Measurements from ENCODE around the gene TGM2.

TGM2 gene

GRCh38 chr20:38141889-38142494 lies 23.1 kb downstream of the TGM2 start:
- no peak for DNase-seq

GRCh38 chr20:38141204-38141888 lies 23.7 kb downstream of the TGM2 start:
- DNase-seq = no peak

- DNase-seq = peak; percentile 53
Measured at GRCh38 chr20:38139977-38140753, 24.9 kb downstream of the TGM2 start.

GRCh38 chr20:38139156-38139912 lies 25.7 kb downstream of the TGM2 start:
- DNase-seq = no peak

- no peak for DNase-seq
Measured at GRCh38 chr20:38138086-38138778, 26.8 kb downstream of the TGM2 start.

- DNase-seq = no peak
Measured at GRCh38 chr20:38137441-38138037, 27.5 kb downstream of the TGM2 start.

- no peak for DNase-seq
Measured at GRCh38 chr20:38136421-38137245, 28.4 kb downstream of the TGM2 start.

GRCh38 chr20:38135651-38136420 lies 29.2 kb downstream of the TGM2 start:
- no peak for DNase-seq

GRCh38 chr20:38135271-38135650 lies 29.8 kb downstream of the TGM2 start:
- no peak for DNase-seq

GRCh38 chr20:38134427-38135270 lies 30.4 kb downstream of the TGM2 start:
- peak; percentile 87 for DNase-seq

- no peak for DNase-seq
Measured at GRCh38 chr20:38133680-38134426, 31.2 kb downstream of the TGM2 start.

GRCh38 chr20:38132910-38133501 lies 32.1 kb downstream of the TGM2 start:
- DNase-seq = no peak

- no peak for DNase-seq
Measured at GRCh38 chr20:38132156-38132909, 32.7 kb downstream of the TGM2 start.

GRCh38 chr20:38131588-38132121 lies 33.4 kb downstream of the TGM2 start:
- DNase-seq = peak; percentile 69

GRCh38 chr20:38130687-38131587 lies 34.1 kb downstream of the TGM2 start:
- DNase-seq = no peak
